ENCODE measurements around the gene ACTG1.

DNA sequence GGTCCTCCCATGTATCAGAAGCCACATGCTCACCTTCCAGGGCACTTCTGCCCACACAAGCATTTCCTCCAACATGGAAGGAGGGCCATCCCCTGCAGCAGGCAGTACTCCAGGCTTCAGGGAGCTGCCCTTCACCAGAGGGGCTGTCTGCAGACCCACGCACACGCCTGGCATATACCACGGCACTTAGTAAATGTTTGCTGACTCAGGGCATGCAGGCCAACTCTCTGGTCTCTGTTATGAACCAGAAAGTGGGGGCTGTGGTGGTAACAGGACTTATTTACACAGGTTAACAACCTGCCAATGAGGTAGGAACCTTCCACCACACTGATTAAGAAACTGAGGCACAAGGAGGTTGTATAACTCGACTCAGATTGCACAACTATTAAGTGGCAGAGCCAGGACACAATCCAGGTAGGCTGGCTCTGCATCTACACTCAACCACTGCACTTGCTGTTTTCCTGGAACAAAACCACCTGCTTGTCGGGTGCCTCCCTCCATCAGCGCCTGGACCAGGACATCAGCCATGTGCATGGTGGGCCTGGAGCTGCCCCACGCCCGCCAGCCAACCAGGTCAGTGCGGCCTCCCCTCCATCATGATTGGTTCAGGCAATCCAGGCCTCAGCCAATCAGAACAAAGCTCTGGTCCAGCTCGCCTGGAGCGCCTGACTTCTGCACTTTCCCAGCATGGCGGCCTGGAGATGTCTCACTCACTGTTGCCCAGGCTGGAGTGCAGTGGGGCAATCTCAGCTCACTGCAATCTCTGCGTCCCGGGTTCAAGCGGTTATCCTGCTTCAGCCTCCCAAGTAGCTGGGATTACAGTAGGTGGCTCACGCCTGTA, 19.2 kb downstream of the ACTG1 start:
- TF ChIP-seq GATA2 (IDR thresholded peaks at IDR 0.05; ENCODE audit: low read depth, low read length), result no peak
- TF ChIP-seq GATA3 (IDR thresholded peaks at IDR 0.05; ENCODE audit: low read depth, low read length), result no peak

All from SH-SY5Y (cell line).